PFSK-1 (cell line): ENCODE measurements around the gene TIGD6.

Experiments
- POLR2AphosphoS5 ChIP-seq: IDR thresholded peaks from 2 replicates; pipeline ENCODE4 v1.6.1; 2012; ENCODE audit warnings: low read depth, mild to moderate bottlenecking, control low read depth, low read length, moderate library complexity
- REST ChIP-seq, 2 experiments: IDR thresholded peaks; 2 replicates each; pipeline versions ENCODE4 v1.6.1 to v1.8.0; 2011 to 2012; ENCODE audit warnings: low read depth in 2 of 2, low read length in 2 of 2, control low read depth in 1 of 2, inconsistent platforms in 1 of 2, mild to moderate bottlenecking in 1 of 2, moderate library complexity in 1 of 2; ENCODE audit not compliant: insufficient read depth in 1 of 2
- SIN3A ChIP-seq: IDR thresholded peaks from 2 replicates; pipeline ENCODE4 v1.6.1; 2012; ENCODE audit warnings: mild to moderate bottlenecking, low read length, moderate library complexity, borderline replicate concordance; ENCODE audit not compliant: insufficient read depth

- TF ChIP-seq POLR2AphosphoS5 (no peak), SIN3A (no peak), REST (IDR thresholded peaks at IDR 0.05; ENCODE audit: insufficient read depth in 1 of 2, low read depth in 2 of 2, low read length in 2 of 2) (no peak)
These were observed 37.7 kb downstream of the TIGD6 start for GRCh38 chr5:149962601-149963300.
